HG02938 (cell line): Measurements from ENCODE around the gene GTF2A1L.
"Not testable (repeated sequence)": the region's sequence is repeated elsewhere in the genome, so short reads cannot be mapped to it uniquely, and the experiment has no call there.

Experiments used
- ATAC-seq: cut with Tn5 transposase; IDR thresholded peaks from one replicate; pipeline ENCODE4 v1.9.1; 2021; ENCODE audit warnings: mild to moderate bottlenecking, moderate library complexity; ENCODE audit not compliant: unreplicated experiment

Gene GTF2A1L

GRCh38 chr2:48694149-48694548 lies 76.5 kb downstream of the GTF2A1L start:
- ATAC-seq, result no peak

GRCh38 chr2:48695991-48696390 lies 78.3 kb downstream of the GTF2A1L start:
- ATAC-seq, result no peak

- ATAC-seq, result no peak
Observed at GRCh38 chr2:48696881-48697280, 79.2 kb downstream of the GTF2A1L start.

GRCh38 chr2:48699348-48699930 lies 81.8 kb downstream of the GTF2A1L start:
- ATAC-seq, result no peak

- ATAC-seq, result not testable (repeated sequence)
Observed at GRCh38 chr2:48703621-48704020, 86.0 kb downstream of the GTF2A1L start.

- ATAC-seq, result no peak
Observed at GRCh38 chr2:48707466-48707865, 89.8 kb downstream of the GTF2A1L start.

GRCh38 chr2:48709096-48710034 lies 91.7 kb downstream of the GTF2A1L start:
- ATAC-seq, result no peak

- no peak for ATAC-seq
Observed at GRCh38 chr2:48711343-48711742, 93.7 kb downstream of the GTF2A1L start.

GRCh38 chr2:48712151-48712550 lies 94.5 kb downstream of the GTF2A1L start:
- ATAC-seq, result no peak

GRCh38 chr2:48713647-48714046 lies 96.0 kb downstream of the GTF2A1L start:
- no peak for ATAC-seq

- ATAC-seq, result no peak
Observed at GRCh38 chr2:48714245-48714644, 96.6 kb downstream of the GTF2A1L start.

GRCh38 chr2:48715042-48715899 lies 97.6 kb downstream of the GTF2A1L start:
- no peak for ATAC-seq

- no peak for ATAC-seq
Observed at GRCh38 chr2:48715956-48716355, 98.3 kb downstream of the GTF2A1L start.

GRCh38 chr2:48717846-48718245 lies 100.2 kb downstream of the GTF2A1L start:
- no peak for ATAC-seq

- ATAC-seq, result no peak
Observed at GRCh38 chr2:48719480-48720177, 102.0 kb downstream of the GTF2A1L start.

- no peak for ATAC-seq
Observed at GRCh38 chr2:48721158-48721557, 103.5 kb downstream of the GTF2A1L start.

GRCh38 chr2:48722391-48722790 lies 104.7 kb downstream of the GTF2A1L start:
- no peak for ATAC-seq

GRCh38 chr2:48723129-48723528 lies 105.5 kb downstream of the GTF2A1L start:
- ATAC-seq, result no peak

- ATAC-seq, result no peak
Observed at GRCh38 chr2:48724278-48724677, 106.6 kb downstream of the GTF2A1L start.

GRCh38 chr2:48725696-48726494 lies 108.2 kb downstream of the GTF2A1L start:
- ATAC-seq, result no peak
